Stimulated activated CD4-positive, alpha-beta T cell treated with anti-CD3 and anti-CD28 coated beads, Interleukin-12 subunit alpha, Interleukin-12 subunit beta, amount 100 ng/mL, for 48 hours (primary cell): ENCODE measurements around the gene LINGO3.

Experiments used
- DNase-seq, 3 donors: peaks; one replicate each; pipeline ENCODE4 v3.0.0-alpha.2; 2020; ENCODE audit warnings: low read depth in 2 of 3, low spot score in 1 of 3

Gene LINGO3

GRCh38 chr19:2269244-2270156, 38.5 kb downstream of the LINGO3 start:
- peak; percentile 98 to 99 (median 99) for DNase-seq

- no peak for DNase-seq
These were observed 39.1 kb downstream of the LINGO3 start for GRCh38 chr19:2268861-2269243.

DNA sequence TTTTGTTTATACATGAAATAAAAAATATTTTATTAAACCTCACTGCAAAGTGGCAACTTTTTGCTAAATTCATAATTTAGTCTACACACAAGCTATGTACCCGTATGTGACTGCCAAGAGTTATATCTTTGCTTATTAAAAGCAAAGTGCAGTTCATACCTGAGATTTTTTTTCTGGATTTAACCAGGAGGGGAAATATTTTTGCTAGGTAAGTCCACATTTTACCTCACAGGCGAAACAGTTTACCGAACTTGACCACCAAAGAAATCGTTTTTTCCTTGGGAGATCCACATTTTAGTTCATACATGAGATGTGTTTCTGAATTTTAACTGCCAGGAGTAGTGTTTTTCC, 39.5 kb downstream of the LINGO3 start:
- DNase-seq = no peak

- DNase-seq = no peak
These were observed 41.6 kb downstream of the LINGO3 start for GRCh38 chr19:2266183-2266993.

DNA sequence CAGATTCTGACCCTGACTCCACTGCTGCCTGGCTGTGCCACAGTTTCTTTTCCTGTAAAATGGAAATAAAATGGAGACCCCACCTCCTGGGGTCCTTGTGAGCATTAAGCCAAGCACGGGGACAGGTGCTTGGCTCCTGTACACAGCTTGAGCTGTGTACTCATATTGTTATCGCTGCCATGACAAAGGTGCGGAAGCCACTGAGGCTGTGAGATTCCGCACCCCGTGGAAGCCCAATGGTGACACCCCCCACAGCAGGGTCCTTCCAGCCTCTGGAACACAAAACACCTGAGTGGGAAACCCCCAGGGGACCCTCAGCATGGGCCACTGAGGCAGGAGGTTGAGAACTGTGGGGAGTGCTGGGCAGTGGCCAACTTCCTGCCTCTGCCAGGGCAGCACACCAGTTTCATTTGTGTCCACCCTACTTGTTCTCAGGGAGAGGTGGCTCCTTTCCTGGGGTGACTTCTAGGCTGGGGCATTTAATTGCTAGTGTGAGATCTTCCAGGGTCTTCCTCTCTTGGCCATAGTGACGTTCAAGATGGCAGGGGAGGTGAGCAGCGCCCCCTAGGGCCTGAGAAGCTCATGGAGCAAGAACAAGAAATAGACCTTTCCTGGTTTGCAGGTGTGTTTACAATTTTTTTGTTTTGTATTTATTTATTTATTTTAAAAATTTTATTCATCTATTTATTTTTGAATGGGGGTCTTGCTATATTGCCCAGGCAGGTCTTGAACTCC, 46.3 kb downstream of the LINGO3 start:
- no peak for DNase-seq

DNA sequence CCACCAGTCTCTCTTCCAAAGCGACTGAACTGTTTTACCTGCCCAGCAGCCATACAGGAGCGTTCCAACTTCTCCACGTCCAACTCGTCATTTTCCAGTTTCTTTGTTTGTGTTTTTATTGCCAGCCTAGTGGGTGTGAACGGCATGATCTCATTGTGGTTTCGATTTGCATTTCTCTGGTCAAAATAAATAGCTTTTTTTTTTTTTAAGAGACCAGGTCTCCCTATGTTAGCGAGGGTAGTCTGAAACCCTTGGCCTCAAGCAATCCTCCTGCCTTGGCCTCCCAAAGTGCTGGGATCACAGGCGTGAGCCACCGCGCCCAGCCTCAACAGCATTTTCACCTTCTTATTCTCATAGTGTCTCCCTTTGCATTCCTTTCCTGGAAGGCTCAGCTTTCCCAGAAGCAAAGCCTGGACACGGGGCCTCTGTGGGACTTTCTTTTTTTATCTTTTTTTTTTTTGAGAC, 47.6 kb downstream of the LINGO3 start:
- no peak for DNase-seq

GRCh38 chr19:2259336-2259735, 48.6 kb downstream of the LINGO3 start:
- DNase-seq = no peak
